LNCaP clone FGC (cell line): Measurements from ENCODE around the gene UBE2J2.

ENCODE experiments used
- DNase-seq: peaks from one replicate; pipeline ENCODE4 v3.0.0-alpha.2; 2011; ENCODE audit warnings: low read depth
- H3K4me3 ChIP-seq: 2 replicates; pipeline ENCODE4 v1.5.1; 2011; ENCODE audit warnings: mild to moderate bottlenecking, low read depth, low read length, control low read depth
- CTCF ChIP-seq: IDR thresholded peaks from 2 replicates; pipeline ENCODE4 v1.5.1; 2012; ENCODE audit warnings: mild to moderate bottlenecking; ENCODE audit not compliant: control insufficient read depth, insufficient read depth; ENCODE audit errors: extremely low read depth

The UBE2J2 gene

GRCh38 chr1:1273512-1274298 lies at the start of gene UBE2J2:
Gene UBE2J2 (minus strand): TSS chr1:1273854. CDS start chr1:1267992, 5,862 bp downstream.
- peak within 1 kb of the TSS; percentile 86 for H3K4me3 ChIP-seq
- no peak for TF ChIP-seq CTCF
- DNase-seq: peak; percentile 69

GRCh38 chr1:1322952-1323351 lies 49.3 kb upstream of the UBE2J2 start:
- no peak for TF ChIP-seq CTCF
- no peak for DNase-seq
- peak overlapping the region; percentile 34 for H3K4me3 ChIP-seq

GRCh38 chr1:1322418-1322817 lies 48.8 kb upstream of the UBE2J2 start:
- H3K4me3 ChIP-seq: no peak overlapping the region
- no peak for DNase-seq
- no peak for TF ChIP-seq CTCF

GRCh38 chr1:1321477-1321876 lies 47.8 kb upstream of the UBE2J2 start:
- no peak for TF ChIP-seq CTCF
- H3K4me3 ChIP-seq: no peak overlapping the region
- DNase-seq: no peak

GRCh38 chr1:1320666-1321448 lies 47.2 kb upstream of the UBE2J2 start:
- H3K4me3 ChIP-seq: no peak overlapping the region
- TF ChIP-seq CTCF: no peak

GRCh38 chr1:1319646-1319941 lies 45.9 kb upstream of the UBE2J2 start:
- DNase-seq: no peak
- TF ChIP-seq CTCF: no peak
- no peak overlapping the region for H3K4me3 ChIP-seq

More at GRCh38 chr1:1320666-1321448, 47.2 kb upstream of the UBE2J2 start:
- DNase-seq: no peak
